Measurements from ENCODE around the gene FHIT.

Gene FHIT

DNA sequence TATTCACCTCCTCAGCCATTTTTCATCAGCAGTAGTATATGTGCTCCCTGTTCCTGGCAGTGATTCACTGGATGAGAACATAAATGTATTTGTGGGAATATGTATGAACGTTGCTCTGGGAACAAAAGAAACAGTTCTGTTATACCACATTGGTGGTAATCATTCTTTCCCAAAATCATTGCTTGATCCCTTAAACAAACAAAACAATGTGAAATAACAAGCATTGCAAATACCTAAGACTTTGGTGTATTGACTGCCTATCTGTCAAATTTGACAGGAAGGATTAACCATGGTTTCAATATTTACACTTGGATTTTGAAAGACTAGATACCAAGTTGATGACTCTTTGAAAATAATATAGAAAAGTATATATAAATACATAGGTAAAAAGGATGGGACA lies 284.1 kb downstream of the FHIT start:
- Histone ChIP-seq H3K36me3 (ENCODE audit: control insufficient read depth, insufficient read depth, low read length) (no peaks in the 10 kb centered on the region), H3K4me1 (ENCODE audit: control insufficient read depth, insufficient read depth, low read length, poor library complexity, severe bottlenecking) (no peaks in the 10 kb centered on the region)

DNA sequence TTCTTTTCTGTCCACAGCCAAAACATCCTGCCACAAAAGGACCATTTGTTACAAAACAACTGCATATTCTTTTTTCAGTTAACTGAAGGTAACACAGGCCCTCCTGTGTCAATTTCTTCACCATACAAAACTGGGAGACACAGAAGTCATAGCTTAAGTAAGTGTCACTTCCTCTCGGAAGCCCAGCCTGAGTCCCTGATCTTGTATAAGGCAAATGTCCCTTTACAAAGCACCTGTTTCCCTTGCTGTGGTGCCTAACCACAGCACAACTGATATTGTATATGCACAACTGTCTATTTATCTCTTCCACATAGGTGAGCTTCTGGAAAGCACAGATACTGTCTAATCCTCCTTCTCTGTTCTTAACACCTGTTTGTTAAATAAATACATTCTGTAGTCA lies 293.7 kb downstream of the FHIT start:
- Histone ChIP-seq H3K27me3 (replicated peaks; ENCODE audit: control insufficient read depth, insufficient read depth, low read length, poor library complexity, severe bottlenecking) (no peaks in the 10 kb centered on the region), H3K36me3 (ENCODE audit: control insufficient read depth, insufficient read depth, low read length) (no peaks in the 10 kb centered on the region), H3K9me3 (ENCODE audit: control insufficient read depth, low read length) (no peaks in the 10 kb centered on the region), H3K4me3 (ENCODE audit: insufficient read depth, low read depth, low read length, poor library complexity, severe bottlenecking) (no peak overlapping the region), H3K4me1 (ENCODE audit: control insufficient read depth, insufficient read depth, low read length, poor library complexity, severe bottlenecking) (no peaks in the 10 kb centered on the region), H3K27ac (ENCODE audit: insufficient read depth, low read length, poor library complexity, severe bottlenecking) (no peak overlapping the region)
- no peak for DNase-seq

More for the DNA sequence above, 284.1 kb downstream of the FHIT start:
- H3K27me3 ChIP-seq (replicated peaks; ENCODE audit: control insufficient read depth, insufficient read depth, low read length, poor library complexity, severe bottlenecking): no peaks in the 10 kb centered on the region
- no peak overlapping the region for H3K27ac ChIP-seq (ENCODE audit: insufficient read depth, low read length, poor library complexity, severe bottlenecking)
- no peaks in the 10 kb centered on the region for H3K9me3 ChIP-seq (ENCODE audit: control insufficient read depth, low read length)
- H3K4me3 ChIP-seq (ENCODE audit: insufficient read depth, low read depth, low read length, poor library complexity, severe bottlenecking): no peak overlapping the region
- DNase-seq: no peak

DNA sequence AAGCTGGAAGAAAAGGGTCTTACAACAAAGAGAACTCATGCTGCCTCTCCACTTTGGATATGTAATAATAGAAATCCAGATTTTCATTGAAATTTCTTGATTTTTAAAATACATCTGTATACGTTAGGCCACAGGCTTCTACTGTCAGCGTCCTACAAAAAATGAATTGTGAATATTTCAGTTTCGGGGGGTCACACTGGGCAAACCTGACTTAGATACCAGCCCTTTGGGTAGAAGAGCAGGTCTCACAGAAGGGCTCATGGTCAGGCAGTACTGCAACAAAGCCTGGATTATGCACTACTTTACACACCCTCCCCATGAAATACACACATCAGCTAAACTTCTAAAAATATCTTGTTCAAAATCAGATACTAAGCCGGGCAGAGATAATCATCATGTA lies 294.5 kb downstream of the FHIT start:
- DNase-seq: no peak
- H3K27ac ChIP-seq (ENCODE audit: insufficient read depth, low read length, poor library complexity, severe bottlenecking): no peak overlapping the region
- no peaks in the 10 kb centered on the region for H3K27me3 ChIP-seq (replicated peaks; ENCODE audit: control insufficient read depth, insufficient read depth, low read length, poor library complexity, severe bottlenecking)
- no peak overlapping the region for H3K4me3 ChIP-seq (ENCODE audit: insufficient read depth, low read depth, low read length, poor library complexity, severe bottlenecking)
- H3K36me3 ChIP-seq (ENCODE audit: control insufficient read depth, insufficient read depth, low read length): no peaks in the 10 kb centered on the region
- H3K9me3 ChIP-seq (ENCODE audit: control insufficient read depth, low read length): no peaks in the 10 kb centered on the region
- no peaks in the 10 kb centered on the region for H3K4me1 ChIP-seq (ENCODE audit: control insufficient read depth, insufficient read depth, low read length, poor library complexity, severe bottlenecking)

GRCh38 chr3:60955034-60955433 lies 296.2 kb downstream of the FHIT start:
- H3K27ac ChIP-seq (ENCODE audit: insufficient read depth, low read length, poor library complexity, severe bottlenecking): no peak overlapping the region
- no peaks in the 10 kb centered on the region for H3K9me3 ChIP-seq (ENCODE audit: control insufficient read depth, low read length)
- H3K36me3 ChIP-seq (ENCODE audit: control insufficient read depth, insufficient read depth, low read length): no peaks in the 10 kb centered on the region
- no peaks in the 10 kb centered on the region for H3K4me1 ChIP-seq (ENCODE audit: control insufficient read depth, insufficient read depth, low read length, poor library complexity, severe bottlenecking)
- no peak for DNase-seq
- H3K27me3 ChIP-seq (replicated peaks; ENCODE audit: control insufficient read depth, insufficient read depth, low read length, poor library complexity, severe bottlenecking): no peaks in the 10 kb centered on the region
- H3K4me3 ChIP-seq (ENCODE audit: insufficient read depth, low read depth, low read length, poor library complexity, severe bottlenecking): no peak overlapping the region

DNA sequence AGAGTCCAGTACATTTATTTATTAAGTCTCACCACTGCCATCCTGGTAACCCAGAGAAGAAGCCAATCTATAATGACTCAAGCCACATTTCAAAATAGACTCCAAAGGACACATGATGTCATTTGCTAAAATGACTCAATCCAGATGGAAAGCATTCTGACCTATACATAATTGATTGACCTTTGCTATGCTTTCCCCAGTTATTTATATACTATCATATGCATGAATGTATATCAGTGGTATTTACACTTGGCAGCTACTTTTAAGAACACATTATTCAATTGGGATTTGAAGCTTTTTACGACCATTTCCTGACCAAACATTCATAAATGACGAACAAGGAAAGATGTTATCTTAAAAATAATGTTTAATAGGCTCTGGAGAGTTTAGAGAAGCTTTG lies 297.2 kb downstream of the FHIT start:
- Histone ChIP-seq H3K4me3 (ENCODE audit: insufficient read depth, low read depth, low read length, poor library complexity, severe bottlenecking) (no peak overlapping the region), H3K27ac (ENCODE audit: insufficient read depth, low read length, poor library complexity, severe bottlenecking) (no peak overlapping the region), H3K36me3 (ENCODE audit: control insufficient read depth, insufficient read depth, low read length) (no peaks in the 10 kb centered on the region), H3K4me1 (ENCODE audit: control insufficient read depth, insufficient read depth, low read length, poor library complexity, severe bottlenecking) (no peaks in the 10 kb centered on the region), H3K27me3 (replicated peaks; ENCODE audit: control insufficient read depth, insufficient read depth, low read length, poor library complexity, severe bottlenecking) (no peaks in the 10 kb centered on the region), H3K9me3 (ENCODE audit: control insufficient read depth, low read length) (no peaks in the 10 kb centered on the region)
- no peak for DNase-seq

- DNase-seq: no peak
- no peak overlapping the region for H3K4me3 ChIP-seq (ENCODE audit: insufficient read depth, low read depth, low read length, poor library complexity, severe bottlenecking)
- H3K36me3 ChIP-seq (ENCODE audit: control insufficient read depth, insufficient read depth, low read length): no peaks in the 10 kb centered on the region
- no peaks in the 10 kb centered on the region for H3K9me3 ChIP-seq (ENCODE audit: control insufficient read depth, low read length)
- no peak overlapping the region for H3K27ac ChIP-seq (ENCODE audit: insufficient read depth, low read length, poor library complexity, severe bottlenecking)
- H3K4me1 ChIP-seq (ENCODE audit: control insufficient read depth, insufficient read depth, low read length, poor library complexity, severe bottlenecking): no peaks in the 10 kb centered on the region
- H3K27me3 ChIP-seq (replicated peaks; ENCODE audit: control insufficient read depth, insufficient read depth, low read length, poor library complexity, severe bottlenecking): no peaks in the 10 kb centered on the region
Measured at GRCh38 chr3:60953351-60953750, 297.9 kb downstream of the FHIT start.

DNA sequence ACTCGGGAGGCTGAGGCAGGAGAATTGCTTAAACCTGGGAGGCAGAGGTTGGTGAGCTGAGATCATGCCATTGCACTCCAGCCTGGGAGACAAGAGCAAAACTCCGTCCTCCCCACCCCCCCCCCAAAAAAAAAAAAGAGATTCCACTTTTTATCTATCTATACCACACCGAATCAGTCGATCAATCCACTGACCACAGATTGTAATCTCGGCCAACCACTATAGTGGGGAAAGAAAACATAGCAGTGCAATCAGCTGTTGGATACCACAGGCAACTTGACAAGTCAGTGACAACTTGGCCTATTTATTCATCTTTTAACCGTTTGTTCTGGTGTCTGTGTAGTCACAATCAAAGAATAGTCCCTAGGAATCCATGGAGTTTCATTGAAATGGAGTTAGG lies 299.2 kb downstream of the FHIT start:
- H3K4me3 ChIP-seq (ENCODE audit: insufficient read depth, low read depth, low read length, poor library complexity, severe bottlenecking): no peak overlapping the region
- no peak overlapping the region for H3K27ac ChIP-seq (ENCODE audit: insufficient read depth, low read length, poor library complexity, severe bottlenecking)
- no peaks in the 10 kb centered on the region for H3K36me3 ChIP-seq (ENCODE audit: control insufficient read depth, insufficient read depth, low read length)
- no peak for DNase-seq
- no peaks in the 10 kb centered on the region for H3K9me3 ChIP-seq (ENCODE audit: control insufficient read depth, low read length)
- no peaks in the 10 kb centered on the region for H3K4me1 ChIP-seq (ENCODE audit: control insufficient read depth, insufficient read depth, low read length, poor library complexity, severe bottlenecking)
- no peaks in the 10 kb centered on the region for H3K27me3 ChIP-seq (replicated peaks; ENCODE audit: control insufficient read depth, insufficient read depth, low read length, poor library complexity, severe bottlenecking)

DNA sequence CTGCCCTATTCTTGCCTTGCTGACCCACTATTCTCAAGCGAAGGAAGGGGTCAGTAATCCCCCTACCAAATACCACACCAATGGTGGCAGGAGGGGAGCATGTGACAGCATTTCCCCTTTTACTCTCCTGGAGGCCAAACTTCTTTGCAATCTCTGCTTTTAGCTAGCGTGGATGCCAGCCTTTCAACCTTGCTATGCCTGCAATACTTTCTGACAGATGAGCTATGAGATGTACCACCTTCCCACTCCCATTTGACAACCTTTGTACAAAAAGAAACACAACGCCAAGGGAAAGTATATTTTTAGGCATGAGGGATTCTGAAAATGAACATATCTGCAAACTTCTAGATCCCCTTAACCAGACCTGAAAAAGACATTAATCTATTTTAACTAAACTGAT lies 302.1 kb downstream of the FHIT start:
- H3K27ac ChIP-seq (ENCODE audit: insufficient read depth, low read length, poor library complexity, severe bottlenecking): no peak overlapping the region
- H3K4me3 ChIP-seq (ENCODE audit: insufficient read depth, low read depth, low read length, poor library complexity, severe bottlenecking): no peak overlapping the region
- H3K27me3 ChIP-seq (replicated peaks; ENCODE audit: control insufficient read depth, insufficient read depth, low read length, poor library complexity, severe bottlenecking): no peaks in the 10 kb centered on the region
- H3K36me3 ChIP-seq (ENCODE audit: control insufficient read depth, insufficient read depth, low read length): no peaks in the 10 kb centered on the region
- DNase-seq: no peak
- no peaks in the 10 kb centered on the region for H3K4me1 ChIP-seq (ENCODE audit: control insufficient read depth, insufficient read depth, low read length, poor library complexity, severe bottlenecking)
- H3K9me3 ChIP-seq (ENCODE audit: control insufficient read depth, low read length): no peaks in the 10 kb centered on the region

DNA sequence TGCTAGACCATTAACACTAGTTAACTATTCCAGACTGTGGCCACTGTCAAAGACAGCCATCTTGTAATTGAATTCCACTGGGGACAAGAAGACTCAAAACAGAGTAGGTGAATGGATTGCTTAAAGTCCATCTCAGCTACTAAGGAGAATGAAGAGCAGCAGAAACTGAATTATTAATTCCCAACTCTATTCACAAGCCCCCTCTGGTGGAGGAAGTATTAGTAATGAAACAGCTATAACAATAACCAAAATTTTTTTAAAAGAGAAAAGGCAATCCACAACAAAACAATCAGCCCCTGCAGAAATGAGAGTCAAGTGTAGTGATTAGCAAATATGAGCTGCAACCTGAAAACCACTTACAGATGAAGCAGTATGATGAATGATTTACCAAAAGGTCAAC lies 302.8 kb downstream of the FHIT start:
- Histone ChIP-seq H3K4me1 (ENCODE audit: control insufficient read depth, insufficient read depth, low read length, poor library complexity, severe bottlenecking) (no peaks in the 10 kb centered on the region), H3K4me3 (ENCODE audit: insufficient read depth, low read depth, low read length, poor library complexity, severe bottlenecking) (no peak overlapping the region), H3K36me3 (ENCODE audit: control insufficient read depth, insufficient read depth, low read length) (no peaks in the 10 kb centered on the region), H3K27me3 (replicated peaks; ENCODE audit: control insufficient read depth, insufficient read depth, low read length, poor library complexity, severe bottlenecking) (no peaks in the 10 kb centered on the region), H3K27ac (ENCODE audit: insufficient read depth, low read length, poor library complexity, severe bottlenecking) (no peak overlapping the region), H3K9me3 (ENCODE audit: control insufficient read depth, low read length) (no peaks in the 10 kb centered on the region)
- DNase-seq: no peak

- H3K27me3 ChIP-seq (replicated peaks; ENCODE audit: control insufficient read depth, insufficient read depth, low read length, poor library complexity, severe bottlenecking): no peaks in the 10 kb centered on the region
- no peaks in the 10 kb centered on the region for H3K36me3 ChIP-seq (ENCODE audit: control insufficient read depth, insufficient read depth, low read length)
- no peak overlapping the region for H3K4me3 ChIP-seq (ENCODE audit: insufficient read depth, low read depth, low read length, poor library complexity, severe bottlenecking)
- H3K4me1 ChIP-seq (ENCODE audit: control insufficient read depth, insufficient read depth, low read length, poor library complexity, severe bottlenecking): no peaks in the 10 kb centered on the region
- no peak overlapping the region for H3K27ac ChIP-seq (ENCODE audit: insufficient read depth, low read length, poor library complexity, severe bottlenecking)
- no peaks in the 10 kb centered on the region for H3K9me3 ChIP-seq (ENCODE audit: control insufficient read depth, low read length)
- no peak for DNase-seq
Measured at GRCh38 chr3:60935709-60936108, 315.5 kb downstream of the FHIT start.

DNA sequence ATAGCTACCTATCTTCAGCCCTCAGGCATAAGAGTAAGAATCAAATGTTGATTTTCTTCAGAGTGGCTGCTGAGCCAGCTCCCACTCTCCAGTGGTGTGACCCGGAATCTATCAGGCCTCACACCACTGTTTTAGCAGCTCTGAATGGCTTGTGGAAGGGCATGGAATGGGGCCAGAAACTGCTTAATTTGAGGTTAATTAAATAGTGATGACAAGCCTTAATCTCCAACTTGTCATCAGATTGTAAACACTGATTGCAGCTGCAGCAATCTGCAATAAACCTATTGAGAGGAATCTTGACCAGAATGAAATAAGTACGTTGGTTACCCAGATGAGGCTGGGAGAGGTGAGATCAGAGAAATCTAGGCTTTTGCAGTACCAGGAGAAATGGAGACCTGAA lies 317.4 kb downstream of the FHIT start:
- DNase-seq: no peak

More for the DNA sequence above, 317.4 kb downstream of the FHIT start:
- H3K4me3 ChIP-seq (ENCODE audit: insufficient read depth, low read depth, low read length, poor library complexity, severe bottlenecking): no peak overlapping the region
- no peak overlapping the region for H3K27ac ChIP-seq (ENCODE audit: insufficient read depth, low read length, poor library complexity, severe bottlenecking)
- H3K27me3 ChIP-seq (replicated peaks; ENCODE audit: control insufficient read depth, insufficient read depth, low read length, poor library complexity, severe bottlenecking): no peaks in the 10 kb centered on the region
- no peaks in the 10 kb centered on the region for H3K36me3 ChIP-seq (ENCODE audit: control insufficient read depth, insufficient read depth, low read length)
- H3K4me1 ChIP-seq (ENCODE audit: control insufficient read depth, insufficient read depth, low read length, poor library complexity, severe bottlenecking): no peaks in the 10 kb centered on the region
- no peaks in the 10 kb centered on the region for H3K9me3 ChIP-seq (ENCODE audit: control insufficient read depth, low read length)
